HG02840 (cell line): ENCODE measurements around the gene BATF3.
A peak's percentile ranks its signal among the peaks of the same experiment; 100 is the strongest.
"Not testable (repeated sequence)": the region's sequence is repeated elsewhere in the genome, so short reads cannot be mapped to it uniquely, and the experiment has no call there.

Experiments
- ATAC-seq: cut with Tn5 transposase; IDR thresholded peaks from one replicate; pipeline ENCODE4 v1.9.1; 2021; ENCODE audit warnings: mild to moderate bottlenecking, moderate library complexity, moderate number of reproducible peaks; ENCODE audit not compliant: unreplicated experiment, low FRiP score

BATF3 gene

GRCh38 chr1:212665241-212666115 lies 34.2 kb downstream of the BATF3 start:
- ATAC-seq = peak; percentile 84

DNA sequence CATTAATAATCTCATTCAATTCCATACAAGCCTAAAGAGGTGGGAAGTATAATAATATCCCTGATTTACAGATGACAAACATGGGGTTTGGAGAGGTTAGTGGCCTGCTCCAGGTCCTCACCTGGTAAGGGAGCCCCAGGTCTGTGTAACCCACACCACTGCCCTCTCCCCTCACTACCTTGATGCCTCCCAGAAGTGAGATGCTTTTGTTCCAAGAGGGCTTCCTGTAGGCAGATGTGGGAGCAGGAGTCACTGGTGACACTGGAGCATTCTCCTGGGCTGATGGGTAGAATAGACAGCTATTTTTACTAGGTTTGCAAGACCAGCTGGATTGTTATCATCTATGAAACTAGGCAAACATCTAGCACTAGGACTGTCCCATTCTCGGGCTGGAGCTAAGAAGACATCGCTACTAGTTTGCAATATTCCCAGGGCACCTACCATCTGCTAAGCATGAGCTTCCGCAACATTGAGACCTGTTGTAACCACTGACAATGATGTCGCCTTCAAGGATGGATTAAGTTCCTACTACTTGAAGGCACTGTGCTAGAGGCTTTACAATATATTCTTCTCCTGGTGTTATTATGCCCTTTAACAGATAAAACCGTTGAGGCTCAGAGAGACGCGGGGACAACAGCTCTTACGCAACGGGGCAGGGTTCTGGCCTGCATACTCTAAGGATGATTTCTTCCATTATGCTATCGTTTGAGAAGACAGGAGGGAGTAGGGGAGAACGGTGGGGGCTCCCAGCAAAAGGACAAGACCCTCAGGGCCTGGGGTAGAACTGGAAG lies 35.0 kb downstream of the BATF3 start:
- ATAC-seq = no peak

GRCh38 chr1:212658250-212658649 lies 41.4 kb downstream of the BATF3 start:
- not testable (repeated sequence) for ATAC-seq

- no peak for ATAC-seq
Observed at GRCh38 chr1:212656730-212657129, 42.9 kb downstream of the BATF3 start.

GRCh38 chr1:212655668-212656440 lies 43.8 kb downstream of the BATF3 start:
- no peak for ATAC-seq

GRCh38 chr1:212652609-212653008 lies 47.0 kb downstream of the BATF3 start:
- no peak for ATAC-seq

- no peak for ATAC-seq
Observed at GRCh38 chr1:212651977-212652376, 47.7 kb downstream of the BATF3 start.

DNA sequence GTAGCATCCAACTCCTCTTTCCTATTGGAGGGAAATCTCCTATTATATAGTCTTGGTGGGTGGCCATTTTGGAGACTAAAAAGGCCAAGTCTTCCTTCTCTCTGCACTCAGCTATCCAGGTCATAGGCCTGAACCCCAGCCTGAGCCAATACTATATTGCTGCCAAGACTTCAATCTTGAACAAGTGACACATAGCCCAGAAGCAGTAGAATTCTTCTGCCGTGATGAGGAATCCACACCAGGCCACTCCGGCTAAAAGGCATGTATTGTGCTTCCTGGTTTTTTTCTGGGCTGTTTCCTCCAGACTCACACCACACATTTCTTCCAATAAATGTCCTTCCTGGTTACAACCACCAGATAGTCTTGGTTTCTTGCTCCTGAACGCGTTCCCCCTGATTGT lies 48.1 kb downstream of the BATF3 start:
- no peak for ATAC-seq

DNA sequence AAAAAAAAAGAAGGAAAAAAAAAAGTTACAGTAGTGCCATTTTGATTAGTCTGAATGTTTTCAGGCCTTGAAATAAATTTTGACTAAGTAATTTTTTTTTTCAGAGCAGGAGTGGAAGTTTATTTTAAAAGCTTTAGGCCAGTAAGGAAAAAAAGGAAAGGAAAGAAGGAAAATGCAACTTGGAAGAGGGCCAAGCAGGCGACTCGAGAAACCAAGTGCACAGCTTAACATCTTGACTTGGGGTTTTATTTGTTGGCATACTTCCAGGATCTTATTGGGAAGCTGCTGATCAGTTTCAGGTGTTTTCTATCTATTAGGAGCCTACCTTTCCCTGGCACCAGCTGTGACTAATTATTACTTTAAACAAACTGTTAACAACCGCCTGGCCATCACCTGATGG lies 49.4 kb downstream of the BATF3 start:
- no peak for ATAC-seq

GRCh38 chr1:212649020-212649419 lies 50.6 kb downstream of the BATF3 start:
- no peak for ATAC-seq

- no peak for ATAC-seq
Observed at GRCh38 chr1:212648431-212648830, 51.2 kb downstream of the BATF3 start.

GRCh38 chr1:212647004-212647403 lies 52.6 kb downstream of the BATF3 start:
- ATAC-seq = no peak

- ATAC-seq = no peak
Observed at GRCh38 chr1:212646588-212646987, 53.1 kb downstream of the BATF3 start.

DNA sequence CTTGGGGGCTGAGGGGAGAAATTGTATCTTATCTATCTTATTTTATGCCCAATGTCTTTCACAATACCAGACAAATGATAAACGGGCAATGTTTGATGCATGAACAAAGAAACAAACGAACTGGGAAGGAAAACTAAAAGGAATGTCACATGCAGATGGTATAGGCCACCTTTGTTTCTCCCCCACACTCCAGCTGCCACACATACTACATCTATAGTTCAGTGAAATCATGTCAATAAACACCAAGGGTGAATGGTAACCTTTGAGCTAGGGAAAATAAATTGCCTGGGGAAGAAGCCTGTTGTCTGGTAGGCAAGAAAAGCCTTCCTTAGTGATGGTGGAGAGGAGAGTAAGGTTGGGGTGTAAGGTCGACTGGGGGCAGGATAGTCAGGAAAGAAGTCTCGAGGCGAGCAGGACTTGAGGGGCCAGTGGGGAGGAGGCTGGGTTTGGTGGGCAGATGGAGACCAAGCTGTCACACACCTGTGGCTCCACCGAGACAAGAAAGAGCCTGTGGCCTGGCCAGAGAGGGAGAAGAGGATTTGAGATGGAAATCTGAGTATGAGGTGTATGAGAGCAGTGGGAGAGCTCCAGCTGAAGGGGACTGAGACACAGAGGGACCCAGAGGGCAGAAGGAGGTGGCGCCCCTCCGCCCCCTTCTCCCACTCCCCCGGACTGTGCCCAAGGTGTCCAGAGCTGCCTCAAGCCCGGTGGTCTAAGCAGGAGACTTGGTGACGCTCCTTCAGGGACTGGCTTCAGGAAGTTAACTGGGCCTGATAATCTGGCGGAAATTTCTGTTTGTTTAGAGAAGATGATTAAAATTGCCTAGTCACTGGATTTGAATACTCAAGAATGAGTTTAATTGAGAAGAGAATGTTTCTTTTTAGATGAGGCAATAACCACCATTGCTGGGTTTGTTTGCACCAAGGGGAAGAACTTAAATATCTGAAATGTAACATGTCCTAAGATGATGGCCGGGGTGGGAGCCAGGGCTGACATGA lies 53.8 kb downstream of the BATF3 start:
- no peak for ATAC-seq

- ATAC-seq = no peak
Observed at GRCh38 chr1:212644866-212645545, 54.6 kb downstream of the BATF3 start.

- no peak for ATAC-seq
Observed at GRCh38 chr1:212643877-212644276, 55.8 kb downstream of the BATF3 start.

GRCh38 chr1:212641956-212642355 lies 57.7 kb downstream of the BATF3 start:
- ATAC-seq = no peak

- ATAC-seq = no peak
Observed at GRCh38 chr1:212640223-212640878, 59.3 kb downstream of the BATF3 start.

DNA sequence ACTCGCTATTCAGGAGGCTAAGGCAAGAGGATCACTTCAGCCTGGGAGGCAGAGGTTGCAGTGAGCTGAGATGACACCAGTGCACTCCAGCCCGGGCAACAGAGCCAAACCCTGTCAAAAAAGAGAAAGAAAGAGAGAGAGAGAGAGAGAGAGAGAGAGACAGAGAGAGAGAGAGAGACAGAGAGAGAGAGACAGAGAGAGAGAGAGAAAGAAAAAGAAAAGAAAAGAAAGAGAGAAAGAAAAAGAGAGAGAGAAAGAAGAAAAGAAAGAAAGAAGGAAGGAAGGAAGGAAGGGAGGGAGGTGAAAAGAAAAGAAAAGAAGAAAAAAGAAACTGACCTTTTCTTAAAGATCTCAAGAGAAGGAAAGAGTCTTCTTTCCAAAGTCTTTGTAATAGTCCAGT lies 60.1 kb downstream of the BATF3 start:
- not testable (repeated sequence) for ATAC-seq
